GM18519 (cell line): ENCODE results near the gene CCS.
"Not testable (repeated sequence)": the region's sequence is repeated elsewhere in the genome, so short reads cannot be mapped to it uniquely, and the experiment has no call there.

Source experiments
- ATAC-seq: cut with Tn5 transposase; IDR thresholded peaks from one replicate; pipeline ENCODE4 v1.9.1; 2021; ENCODE audit warnings: mild to moderate bottlenecking, moderate library complexity; ENCODE audit not compliant: unreplicated experiment, low FRiP score

The CCS gene, protein sequence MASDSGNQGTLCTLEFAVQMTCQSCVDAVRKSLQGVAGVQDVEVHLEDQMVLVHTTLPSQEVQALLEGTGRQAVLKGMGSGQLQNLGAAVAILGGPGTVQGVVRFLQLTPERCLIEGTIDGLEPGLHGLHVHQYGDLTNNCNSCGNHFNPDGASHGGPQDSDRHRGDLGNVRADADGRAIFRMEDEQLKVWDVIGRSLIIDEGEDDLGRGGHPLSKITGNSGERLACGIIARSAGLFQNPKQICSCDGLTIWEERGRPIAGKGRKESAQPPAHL

DNA sequence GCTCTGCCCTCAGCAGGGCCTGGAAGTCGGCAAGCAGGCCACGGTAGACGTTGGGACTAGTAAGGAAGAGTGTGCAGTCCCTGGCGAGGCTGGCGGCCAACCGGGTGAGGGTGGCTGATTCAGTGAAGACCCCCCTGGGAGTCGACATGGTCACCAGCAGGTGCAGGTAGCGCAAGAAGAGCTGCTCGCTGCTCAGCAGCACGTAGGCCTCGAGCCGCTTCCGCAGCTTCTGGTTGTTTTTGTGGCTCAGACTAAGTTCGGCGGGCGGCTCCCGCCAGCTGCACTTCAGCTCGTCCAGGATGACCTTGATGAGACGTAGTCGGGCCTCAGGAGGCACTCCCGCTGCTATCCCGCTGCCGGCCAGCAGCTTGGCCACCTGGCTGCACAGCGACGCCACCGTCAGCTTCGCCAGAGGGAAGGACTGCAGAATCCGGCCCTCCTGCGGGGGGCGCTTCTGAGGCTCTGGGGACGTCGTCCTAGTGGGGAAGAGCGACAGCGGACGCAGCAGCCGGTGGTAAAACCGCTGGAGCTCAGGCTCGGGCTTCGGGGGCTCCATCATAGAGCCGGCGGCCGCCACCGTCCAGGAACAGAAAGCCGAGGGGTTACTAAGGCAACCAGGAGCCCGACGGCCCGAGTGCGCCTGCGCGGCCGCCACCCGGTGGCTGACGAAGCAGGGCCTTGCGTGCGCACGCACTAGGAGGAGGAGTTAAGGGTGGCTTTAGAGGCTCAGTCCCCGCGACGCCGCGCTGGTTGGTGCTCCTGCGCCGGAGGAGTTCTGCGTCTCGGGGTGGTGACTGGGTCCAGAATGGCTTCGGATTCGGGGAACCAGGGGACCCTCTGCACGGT is at the start of gene CCS, which contains the start of gene CCDC87:
TSS of gene CCS (plus strand) at position 729 of the 846 bp plus-strand sequence. CDS start at position 806, 77 bp downstream.
TSS of gene CCDC87 (minus strand) at position 607 of the 846 bp plus-strand sequence. CDS start at position 559, 48 bp downstream.
- ATAC-seq: peak; percentile 84

DNA sequence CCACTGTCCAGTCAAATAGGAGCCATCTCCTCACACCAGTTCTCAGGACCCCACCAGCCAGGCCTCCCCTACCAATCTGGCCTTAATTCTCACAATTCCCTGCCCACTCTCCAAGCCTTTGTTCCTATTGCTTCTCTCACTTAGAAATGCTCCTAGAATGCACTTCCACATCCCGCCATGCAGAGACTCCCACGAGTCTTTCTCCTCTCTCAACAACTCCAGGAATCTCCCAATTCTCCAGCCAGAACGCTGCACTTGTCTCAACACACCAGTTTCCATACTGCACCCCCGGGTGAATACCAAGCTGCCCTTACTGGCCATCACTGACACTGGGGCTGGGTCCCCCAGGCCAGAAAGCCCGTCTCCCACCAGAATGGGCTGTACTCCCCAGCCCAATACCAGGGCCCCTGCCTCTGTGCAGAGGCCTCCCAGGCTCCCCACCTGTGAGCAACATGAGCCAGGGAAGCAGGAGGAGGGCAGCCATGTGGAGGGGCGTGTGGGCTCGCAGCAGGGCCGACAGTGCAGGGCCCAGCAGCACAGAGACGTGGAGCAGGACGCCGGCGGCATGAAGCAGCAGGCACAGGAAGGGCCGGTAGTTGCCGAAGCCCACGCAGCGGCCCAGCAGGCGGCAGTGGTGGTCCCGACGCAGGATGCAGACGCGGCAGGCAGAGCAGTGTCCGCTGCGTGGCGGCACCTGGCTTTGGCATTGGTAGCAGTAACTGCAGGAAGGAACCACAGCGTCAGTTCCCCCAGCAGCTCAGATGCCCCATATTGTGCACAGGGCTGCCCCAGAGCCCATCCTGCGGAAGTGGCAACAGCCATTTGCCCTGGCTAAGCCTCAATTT is 49.5 kb upstream of the CCS start:
- ATAC-seq: no peak

- not testable (repeated sequence) for ATAC-seq
Observed at GRCh38 chr11:66544952-66545351, 48.0 kb upstream of the CCS start.

DNA sequence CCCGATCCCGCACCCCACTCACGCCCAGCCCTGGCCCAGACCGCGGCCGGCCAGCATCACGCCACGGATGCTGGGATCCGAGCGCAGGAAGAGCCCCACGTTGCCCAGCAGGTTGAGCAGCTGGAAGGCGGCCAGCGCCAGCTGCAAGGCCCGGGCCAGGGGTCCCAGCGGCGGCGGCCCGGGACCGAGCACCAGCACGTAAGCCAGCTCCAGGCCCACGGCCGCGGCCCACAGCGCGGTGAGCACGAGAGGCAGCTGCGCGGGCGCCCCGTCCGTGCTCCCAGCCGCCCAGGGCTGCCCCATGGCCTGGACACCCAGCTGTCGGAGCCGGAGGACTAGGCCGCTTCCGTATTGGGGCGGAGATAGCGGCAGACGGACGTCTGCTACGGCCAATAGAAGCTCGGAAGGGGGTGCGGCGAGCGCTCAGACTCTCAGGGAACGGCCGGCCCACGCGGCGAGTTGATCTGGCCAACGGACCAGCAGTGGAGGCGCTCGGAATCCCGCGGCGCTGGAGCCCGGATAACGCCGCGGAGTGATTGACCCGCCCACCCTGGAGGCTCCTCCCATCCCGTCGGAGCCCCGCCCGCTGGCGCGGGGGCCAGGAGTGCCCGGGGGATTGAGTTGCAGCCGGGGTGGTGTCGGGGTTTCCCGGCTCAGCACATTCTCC is 47.2 kb upstream of the CCS start, which contains the start of gene ZDHHC24:
TSS of gene ZDHHC24 (minus strand) at position 348 of the 667 bp plus-strand sequence. CDS start at position 303, 45 bp downstream.
- peak; percentile 58 for ATAC-seq

GRCh38 chr11:66546368-66546965 is 46.5 kb upstream of the CCS start, which contains the start of gene ACTN3:
Gene ACTN3 (plus strand): TSS chr11:66546903. CDS start chr11:66546938, 35 bp downstream.
- ATAC-seq: no peak

DNA sequence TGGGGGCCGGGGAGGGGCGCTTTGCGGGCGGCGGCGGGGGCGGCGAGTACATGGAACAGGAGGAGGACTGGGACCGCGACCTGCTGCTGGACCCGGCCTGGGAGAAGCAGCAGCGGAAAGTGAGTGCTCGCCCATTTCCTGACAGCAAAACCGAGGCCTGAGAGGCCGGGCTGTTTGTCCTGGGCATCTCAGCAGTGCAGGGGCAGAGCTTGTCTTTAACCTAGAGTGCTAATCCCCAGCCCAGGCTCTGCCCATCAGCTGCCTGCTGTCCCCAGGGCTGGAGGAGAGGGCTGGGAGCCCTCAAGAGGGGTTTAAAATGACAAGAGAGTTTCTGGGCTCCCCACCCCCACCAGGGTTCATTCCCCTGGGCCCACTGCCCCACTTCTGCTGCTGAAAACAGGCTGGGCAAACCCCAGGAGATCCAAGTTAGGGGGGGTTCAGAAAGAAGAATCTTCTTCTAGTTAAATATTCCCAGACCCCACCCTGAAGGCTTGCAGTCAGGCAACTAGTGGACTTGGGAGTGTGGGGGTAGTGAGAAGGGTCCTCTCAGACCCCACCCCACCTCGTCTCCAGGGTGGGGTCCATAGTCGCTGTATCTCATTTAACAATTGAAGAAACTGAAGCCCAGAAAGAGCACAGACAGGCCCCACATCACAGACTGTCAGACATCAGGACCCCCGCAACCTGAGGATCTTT is 45.9 kb upstream of the CCS start:
- ATAC-seq: no peak

DNA sequence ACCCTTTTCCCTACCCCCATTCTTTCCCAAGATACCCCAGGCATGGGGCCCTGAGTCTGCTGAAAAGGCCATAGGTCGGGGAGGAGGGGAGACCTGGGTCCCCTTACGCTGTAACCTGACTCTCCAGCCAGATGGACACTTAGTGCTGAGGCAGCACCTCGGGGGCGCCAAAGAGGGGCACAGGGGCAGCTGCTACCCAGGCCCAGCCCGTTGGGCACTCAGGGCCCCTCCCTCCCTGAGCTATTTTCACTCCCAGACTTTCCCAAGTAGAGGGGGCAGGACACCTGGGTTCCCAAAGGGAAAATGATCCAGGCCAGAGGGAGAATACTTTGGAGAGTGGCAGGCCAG is 45.3 kb upstream of the CCS start:
- no peak for ATAC-seq

GRCh38 chr11:66548041-66548440 is 44.9 kb upstream of the CCS start:
- ATAC-seq: no peak

DNA sequence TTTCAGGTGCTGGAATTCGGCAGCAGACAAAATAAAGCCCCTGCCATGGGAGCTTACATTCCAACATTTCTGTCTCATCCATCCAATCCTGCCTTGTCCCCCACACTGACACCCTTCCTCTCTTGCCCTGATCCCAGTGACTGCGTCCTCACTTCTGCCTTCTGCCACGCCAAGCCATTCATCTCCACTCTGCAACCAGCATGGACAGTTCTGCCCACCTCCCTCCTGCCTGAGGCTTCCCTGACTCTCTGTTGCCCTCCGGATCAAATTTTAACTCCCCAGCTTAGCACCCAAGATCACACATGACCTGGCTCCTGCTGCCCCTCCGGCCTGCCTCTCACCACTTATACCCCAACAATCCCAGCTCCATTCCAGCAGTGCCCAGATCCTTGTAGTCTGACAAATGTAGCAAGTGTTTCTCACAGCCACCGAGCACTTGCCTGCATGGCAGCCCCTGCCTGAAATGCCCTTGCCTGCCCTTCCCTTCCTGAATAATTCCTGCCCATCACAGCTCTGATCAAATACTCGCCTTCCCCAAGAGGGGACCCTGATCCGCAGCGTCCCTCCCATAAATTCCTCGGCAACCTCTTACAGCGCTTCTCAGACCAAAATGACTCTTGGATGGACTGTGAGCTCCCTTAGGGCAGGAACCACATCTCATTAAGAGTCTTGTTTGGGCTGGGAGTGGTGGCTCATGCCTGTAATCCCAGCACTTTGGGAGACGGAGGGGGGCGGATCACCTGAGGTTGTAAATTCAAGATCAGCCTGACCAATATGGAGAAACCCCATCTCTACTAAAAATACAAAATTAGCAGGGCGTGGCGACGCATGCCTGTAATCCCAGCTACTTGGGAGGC is 44.0 kb upstream of the CCS start:
- ATAC-seq: no peak

DNA sequence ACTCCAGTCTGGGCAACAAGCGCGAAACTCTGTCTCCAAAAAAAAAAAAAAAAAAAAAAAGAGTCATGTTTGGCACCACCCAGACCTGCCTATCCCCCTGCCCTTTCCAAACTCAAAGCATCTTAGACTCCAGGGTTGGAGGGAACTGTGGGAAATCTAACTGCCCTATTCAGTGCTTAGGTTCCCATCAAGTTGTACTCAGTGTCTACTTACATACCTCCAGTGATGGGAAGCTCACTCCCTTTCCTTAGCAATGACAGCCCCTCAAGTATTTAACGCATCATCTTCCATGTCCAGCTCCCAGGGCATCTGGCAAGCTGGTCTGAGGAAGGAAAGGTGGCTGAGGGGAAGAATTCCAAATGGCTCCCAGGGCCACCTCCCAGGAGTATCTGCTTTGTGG is 43.3 kb upstream of the CCS start:
- ATAC-seq: no peak

DNA sequence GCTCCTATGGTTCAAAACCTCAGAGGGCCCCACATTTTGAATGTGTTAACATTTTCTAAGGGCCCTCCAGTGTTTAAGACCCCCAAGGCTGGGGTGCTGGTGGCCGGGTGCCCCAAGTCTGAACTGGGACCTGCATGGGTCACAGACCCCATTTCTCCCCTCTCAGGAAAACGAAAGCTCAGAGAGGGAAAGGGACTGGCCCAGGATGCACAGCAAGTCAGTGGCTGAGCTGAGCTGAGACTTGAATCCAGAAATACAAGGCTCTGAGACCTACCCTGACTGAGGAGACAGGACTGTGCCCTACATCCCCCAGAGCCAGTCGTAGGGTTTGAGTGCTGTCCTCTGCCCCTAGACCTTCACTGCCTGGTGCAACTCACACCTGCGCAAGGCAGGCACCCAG is 42.1 kb upstream of the CCS start:
- no peak for ATAC-seq

GRCh38 chr11:66554602-66555001 is 38.4 kb upstream of the CCS start:
- no peak for ATAC-seq

DNA sequence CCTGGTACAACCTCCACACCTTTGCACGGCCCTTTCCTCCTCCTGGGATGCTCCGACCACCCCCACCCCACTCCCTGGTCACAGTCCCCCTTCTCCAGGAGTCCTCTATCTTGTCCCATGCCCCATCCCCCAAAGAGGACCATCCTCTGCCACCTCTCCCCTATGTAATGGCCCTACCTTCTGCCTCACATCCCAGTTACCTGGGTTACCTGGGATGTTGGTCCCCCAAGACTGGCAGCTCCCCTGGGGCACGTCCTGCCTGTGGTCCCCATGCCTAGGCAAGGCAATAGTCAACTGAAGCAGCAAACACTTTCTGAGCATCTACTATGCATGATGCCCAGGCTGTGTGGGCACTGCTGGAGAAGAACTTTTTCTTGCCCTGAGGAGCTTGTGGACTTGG is 37.6 kb upstream of the CCS start:
- no peak for ATAC-seq

GRCh38 chr11:66556086-66556485 is 36.9 kb upstream of the CCS start:
- no peak for ATAC-seq

GRCh38 chr11:66557733-66558326 is 35.2 kb upstream of the CCS start:
- ATAC-seq: no peak

- ATAC-seq: no peak
Observed at GRCh38 chr11:66559142-66559865, 33.7 kb upstream of the CCS start.
